Stomach (tissue), 4 donors: Measurements from ENCODE around the gene ROCK2.

Source experiments
- CTCF ChIP-seq, 7 experiments: fragments of 450-650 bp in 4 of 7; fragments of 200-600 bp in 3 of 7; sonication (generic) in 3 of 7; IDR thresholded peaks; one replicate each; pipeline ENCODE4 v1.5.1; 2016 to 2019; ENCODE audit warnings: antibody characterized with exemption in 7 of 7, control low read depth in 2 of 7, mild to moderate bottlenecking in 1 of 7
- EP300 ChIP-seq: sonication (generic); formaldehyde crosslinking; IDR thresholded peaks from one replicate; pipeline ENCODE4 v1.6.1; 2017; ENCODE audit warnings: antibody characterized with exemption
- POLR2A ChIP-seq, 4 donors: fragments of 450-650 bp; IDR thresholded peaks; one replicate each; pipeline ENCODE4 v1.6.1; 2016; ENCODE audit warnings: antibody characterized with exemption in 4 of 4, control low read depth in 2 of 4, mild to moderate bottlenecking in 1 of 4, moderate library complexity in 1 of 4
- POLR2AphosphoS5 ChIP-seq, 3 donors: sonication (generic); formaldehyde crosslinking; IDR thresholded peaks; one replicate each; pipeline ENCODE4 v1.6.1; 2016; ENCODE audit warnings: antibody characterized with exemption in 3 of 3

- TF ChIP-seq CTCF (IDR thresholded peaks at IDR 0.05), result no peak
- no peak for TF ChIP-seq EP300
- no peak for TF ChIP-seq POLR2A (IDR thresholded peaks at IDR 0.05)
- no peak for TF ChIP-seq POLR2AphosphoS5 (IDR thresholded peaks at IDR 0.05)
Measured at GRCh38 chr2:11213090-11213638, 131.3 kb downstream of the ROCK2 start.
